ENCODE measurements around the gene PAFAH1B2.

GRCh38 chr11:117191680-117192400 lies 47.8 kb downstream of the PAFAH1B2 start:
- TF ChIP-seq POLR2A (IDR thresholded peaks at IDR 0.05) (no peak), CTCF (IDR thresholded peaks at IDR 0.05) (no peak), POLR2AphosphoS5 (IDR thresholded peaks at IDR 0.05) (no peak)
